ENCODE data around the gene ALOX15. TPM values are rescaled to one million over a fixed set of nuclear protein-coding genes. Genes with fewer than 3 reads are reported as not detected.
"Not testable (repeated sequence)": the region's sequence is repeated elsewhere in the genome, so short reads cannot be mapped to it uniquely, and the experiment has no call there.

Gene ALOX15
- total RNA-seq, 1 experiment from 2014 or later: 0.50 TPM

- Mint-ChIP-seq H3K4me1 (ENCODE audit: low read depth, unreplicated experiment) (peaks cover 5% of the 10 kb centered on the region), H3K27ac (ENCODE audit: unreplicated experiment) (no peak overlapping the region), H3K36me3 (ENCODE audit: insufficient read depth, unreplicated experiment) (peaks cover 12% of the 10 kb centered on the region), H3K27me3 (ENCODE audit: insufficient read depth, unreplicated experiment) (no peaks in the 10 kb centered on the region), H3K4me3 (ENCODE audit: unreplicated experiment) (no peak overlapping the region), H3K9me3 (ENCODE audit: unreplicated experiment) (no peaks in the 10 kb centered on the region)
- no peaks in the 10 kb centered on the region for H3K27me3 ChIP-seq (replicated peaks; ENCODE audit: control insufficient read depth, insufficient read depth, low read length)
- TF ChIP-seq CTCF (IDR thresholded peaks at IDR 0.05; ENCODE audit: insufficient read depth in 1 of 2, low read depth in 1 of 2, low read length in 1 of 2, severe bottlenecking in 1 of 2, unreplicated experiment in 1 of 2): no peak
- intact Hi-C loops (cut with micrococcal nuclease; ENCODE audit: unreplicated experiment): no loop called here
- H3K36me3 ChIP-seq (ENCODE audit: control insufficient read depth, insufficient read depth, low read length): no peaks in the 10 kb centered on the region
- no peaks in the 10 kb centered on the region for H3K9me3 ChIP-seq
- no peaks in the 10 kb centered on the region for H3K4me1 ChIP-seq
- POLR2A ChIA-PET: no interaction called here
- no peak overlapping the region for H3K4me3 ChIP-seq (ENCODE audit: low read depth, low read length)
- no TSS peak for BruUV-seq (replicated peaks)
- CTCF ChIA-PET: interaction anchor here (0.6 to 2.8 kb wide), 6 partner anchors 15 to 63 kb away, joined by 3 to 22 read pairs (median 3); partner anchors contain the start of gene SMTNL2
- DNase-seq: no peak
Measured at GRCh38 chr17:4625181-4625617, 16.3 kb downstream of the ALOX15 start.

- H3K4me3 Mint-ChIP-seq (ENCODE audit: unreplicated experiment); H3K9me3 Mint-ChIP-seq (ENCODE audit: unreplicated experiment); DNase-seq; H3K27me3 ChIP-seq (replicated peaks; ENCODE audit: control insufficient read depth, insufficient read depth, low read length); H3K27ac Mint-ChIP-seq (ENCODE audit: unreplicated experiment); H3K36me3 ChIP-seq (ENCODE audit: control insufficient read depth, insufficient read depth, low read length); H3K4me1 Mint-ChIP-seq (ENCODE audit: low read depth, unreplicated experiment); POLR2A ChIA-PET; H3K9me3 ChIP-seq; intact Hi-C loops (cut with micrococcal nuclease; ENCODE audit: unreplicated experiment); H3K4me1 ChIP-seq; H3K27me3 Mint-ChIP-seq (ENCODE audit: insufficient read depth, unreplicated experiment); H3K4me3 ChIP-seq (ENCODE audit: low read depth, low read length); BruUV-seq (replicated peaks): not testable (repeated sequence)
- CTCF ChIA-PET: interaction anchor here (0.9 to 2.8 kb wide), 3 partner anchors 40 to 58 kb away, joined by 3 to 22 read pairs (median 3); partner anchors contain the start of gene SMTNL2
- peaks cover 12% of the 10 kb centered on the region for H3K36me3 Mint-ChIP-seq (ENCODE audit: insufficient read depth, unreplicated experiment)
Measured at GRCh38 chr17:4624451-4624911, 17.0 kb downstream of the ALOX15 start.

GRCh38 chr17:4623249-4623648 lies 18.2 kb downstream of the ALOX15 start:
- Histone ChIP-seq H3K36me3 (ENCODE audit: control insufficient read depth, insufficient read depth, low read length) (no peaks in the 10 kb centered on the region), H3K4me1 (no peaks in the 10 kb centered on the region), H3K4me3 (ENCODE audit: low read depth, low read length) (no peak overlapping the region), H3K9me3 (no peaks in the 10 kb centered on the region), H3K27me3 (replicated peaks; ENCODE audit: control insufficient read depth, insufficient read depth, low read length) (no peaks in the 10 kb centered on the region)
- TF ChIP-seq CTCF (IDR thresholded peaks at IDR 0.05; ENCODE audit: insufficient read depth in 1 of 2, low read depth in 1 of 2, low read length in 1 of 2, severe bottlenecking in 1 of 2, unreplicated experiment in 1 of 2): no peak
- ChIA-PET CTCF (interaction anchor here (2.8 kb wide), 1 partner anchor 56 kb away, joined by 22 read pairs; no protein-coding TSS in a partner anchor), POLR2A (no interaction called here)
- no peak overlapping the region for H3K4me3 Mint-ChIP-seq (ENCODE audit: unreplicated experiment)
- H3K9me3 Mint-ChIP-seq (ENCODE audit: unreplicated experiment): no peaks in the 10 kb centered on the region
- DNase-seq: no peak
- BruUV-seq (replicated peaks): no TSS peak
- H3K4me1 Mint-ChIP-seq (ENCODE audit: low read depth, unreplicated experiment): peaks cover 5% of the 10 kb centered on the region
- intact Hi-C loops (cut with micrococcal nuclease; ENCODE audit: unreplicated experiment): no loop called here
- no peaks in the 10 kb centered on the region for H3K27me3 Mint-ChIP-seq (ENCODE audit: insufficient read depth, unreplicated experiment)
- H3K27ac Mint-ChIP-seq (ENCODE audit: unreplicated experiment): no peak overlapping the region
- H3K36me3 Mint-ChIP-seq (ENCODE audit: insufficient read depth, unreplicated experiment): peaks cover 14% of the 10 kb centered on the region
